HepG2 (cell line): Measurements from ENCODE around the gene TUBGCP6. TPM values are rescaled to one million over a fixed set of nuclear protein-coding genes. Genes with fewer than 3 reads are reported as not detected.

Experiments
- ATAC-seq: fragments of 200-7000 bp; cut with Tn5 transposase; 3 replicates; pipeline ENCODE4 v1.9.1; 2020; ENCODE audit warnings: mild to moderate bottlenecking, moderate library complexity
- BruUV-seq: library from RNA; stranded (reverse); fragments of 400-500 nt; replicated peaks from 2 replicates; lab custom pipeline; 2021; lab: Mats Ljungman, UMichigan
- CTCF ChIA-PET: fragments of 300-600 bp; formaldehyde crosslinking; extraction: SDS; loops from one replicate; lab custom pipeline; 2021; ENCODE audit warnings: low total read pairs, inconsistent platforms, low intra/inter-chr PET ratio; lab: Yijun Ruan, JAX
- POLR2A ChIA-PET: fragments of 350-600 bp; sonication (Branson Sonifier 250); formaldehyde crosslinking; loops from one replicate; lab custom pipeline; 2020; ENCODE audit warnings: antibody characterized with exemption, inconsistent platforms; lab: Yijun Ruan, JAX
- DNase-seq: peaks from one replicate; pipeline ENCODE4 v3.0.0-alpha.2; 2015; ENCODE audit warnings: low spot score
- FAIRE-seq: peaks from 3 replicates; lab custom pipeline; 2011; peaks lifted over from hg19 to GRCh38; lab: Jason Lieb, UNC
- H2AFZ ChIP-seq: one replicate; pipeline ENCODE4 v1.6.1; 2011; ENCODE audit warnings: low read length, inconsistent platforms
- H3K27ac ChIP-seq: fragments of 300-600 bp; 3 replicates; pipeline ENCODE4 v1.8.0; 2011; ENCODE audit warnings: mixed run types, mild to moderate bottlenecking, mixed read lengths, low read length, inconsistent platforms; ENCODE audit not compliant: insufficient read depth; ENCODE audit errors: extremely low read length
- H3K27me3 ChIP-seq, 2 experiments: fragments of 200-600 bp in 1 of 2; 2 replicates in 1 of 2; 3 replicates in 1 of 2; pipeline versions ENCODE4 v1.6.0 to v1.8.0; 2011; ENCODE audit warnings: low read length in 2 of 2, mild to moderate bottlenecking in 2 of 2, moderate library complexity in 2 of 2, inconsistent platforms in 1 of 2; ENCODE audit not compliant: insufficient read depth in 2 of 2, control insufficient read depth in 1 of 2
- H3K36me3 ChIP-seq, 2 experiments: fragments of 200-600 bp in 1 of 2; replicated peaks in 1 of 2; 2 replicates in 1 of 2; 3 replicates in 1 of 2; pipeline versions ENCODE4 v1.5.1 to v1.8.0; 2011; ENCODE audit warnings: low read length in 2 of 2, inconsistent platforms in 1 of 2; ENCODE audit not compliant: insufficient read depth in 2 of 2, control insufficient read depth in 1 of 2
- H3K4me1 ChIP-seq: 2 replicates; pipeline ENCODE4 v1.5.1; 2012; ENCODE audit warnings: low read length, inconsistent platforms; ENCODE audit not compliant: insufficient read depth
- H3K4me2 ChIP-seq: 2 replicates; pipeline ENCODE4 v1.6.0; 2011; ENCODE audit warnings: low read depth, low read length, inconsistent platforms
- H3K4me3 ChIP-seq, 3 experiments: fragments of 200-600 bp in 1 of 3; sonication (generic), shearing (Covaris generic) in 1 of 3; replicated peaks in 1 of 3; 2 replicates each; pipeline ENCODE4 v1.5.1; 2011 to 2016; ENCODE audit warnings: low read length in 3 of 3, inconsistent platforms in 2 of 3, low read depth in 2 of 3, mild to moderate bottlenecking in 2 of 3, control low read depth in 1 of 3, mixed read lengths in 1 of 3; ENCODE audit not compliant: insufficient read depth in 1 of 3
- H3K79me2 ChIP-seq: one replicate; pipeline ENCODE4 v1.6.1; 2011; ENCODE audit warnings: low read length, inconsistent platforms; ENCODE audit not compliant: insufficient read depth
- H3K9ac ChIP-seq: 2 replicates; pipeline ENCODE4 v1.6.0; 2011; ENCODE audit warnings: mild to moderate bottlenecking, low read depth, low read length, inconsistent platforms; ENCODE audit not compliant: insufficient read depth
- H3K9me3 ChIP-seq: 2 replicates; pipeline ENCODE4 v1.5.1; 2012; ENCODE audit warnings: mild to moderate bottlenecking, low read length
- H4K20me1 ChIP-seq: 2 replicates; pipeline ENCODE4 v1.6.0; 2011; ENCODE audit warnings: inconsistent platforms, mild to moderate bottlenecking, low read length, moderate library complexity; ENCODE audit not compliant: insufficient read depth
- AKNA ChIP-seq: sonication (generic); formaldehyde crosslinking; IDR thresholded peaks from 2 replicates; pipeline ENCODE4 v1.4.0; 2020; ENCODE audit warnings: missing genetic modification reagents, borderline replicate concordance
- DMTF1 ChIP-seq: sonication (generic); formaldehyde crosslinking; IDR thresholded peaks from 2 replicates; pipeline ENCODE4 v1.4.0; 2020; ENCODE audit warnings: mild to moderate bottlenecking, missing genetic modification reagents
- FOSL2 ChIP-seq: sonication (generic); formaldehyde crosslinking; IDR thresholded peaks from 2 replicates; pipeline ENCODE4 v1.4.0; 2020; ENCODE audit warnings: missing genetic modification reagents
- SP5 ChIP-seq: IDR thresholded peaks from 2 replicates; pipeline ENCODE4 v1.6.1; 2016; ENCODE audit warnings: low read depth, borderline replicate concordance
- WGBS: methylation state at CpG from one replicate; pipeline ENCODE4 v1.1.6; 2017; ENCODE audit warnings: low lambda C conversion rate; 5-methylcytosine and 5-hydroxymethylcytosine counted together
- in situ Hi-C: cut with HindIII; loops from 2 replicates; pipeline ENCODE4 v1.10.0; 2017; ENCODE audit warnings: low pct_unique_long_range_greater_than_20kb; ENCODE audit not compliant: extremely low pct_ligation_motif_present
- intact Hi-C: fragments of 100-400 bp; cut with micrococcal nuclease; formaldehyde crosslinking; loops from one replicate; pipeline ENCODE4 v1.10.0; 2022; ENCODE audit not compliant: unreplicated experiment
- polyA plus RNA-seq, 8 experiments: library from polyadenylated mRNA; depleted of rRNA in 3 of 8; stranded (reverse) in 7 of 8; unstranded in 1 of 8; fragments of >200 nt; fragmentation: Illumina TruSeq in 4 of 8; extraction: Trizol in 4 of 8; gene quantifications; 2 replicates each; pipeline versions ENCODE4 v1.2.1 to v1.2.3, GENCODE V29; 2011 to 2016; ENCODE audit warnings: low read depth in 4 of 8, missing spikeins in 1 of 8, mixed read lengths in 1 of 8; ENCODE audit not compliant: insufficient read depth in 1 of 8
- total RNA-seq, 5 experiments: library from RNA; depleted of rRNA; stranded (reverse); fragments of >200 nt; fragmentation: Illumina TruSeq; extraction: Trizol; gene quantifications; 2 replicates each; pipeline ENCODE4 v1.2.3, GENCODE V29; 2016; ENCODE audit warnings: low read depth in 1 of 5

TUBGCP6 gene
- total and polyA plus RNA-seq, 2 of the 13 experiments (the other 11 are each of a cell fraction or from before 2014, with no cell fraction given) = 14.6 to 15.7 TPM

GRCh38 chr22:50216055-50216683, 28.7 kb downstream of the TUBGCP6 start:
- BruUV-seq = no TSS peak
- H3K27ac ChIP-seq = no peak overlapping the region
- H3K9me3 ChIP-seq = no peaks in the 10 kb centered on the region
- DNase-seq (no peak), FAIRE-seq (no peak), ATAC-seq (no peak)
- no peak overlapping the region for H2AFZ ChIP-seq
- in situ Hi-C loops (no loop called here), intact Hi-C loops (no loop called here)
- no peak overlapping the region for H3K4me3 ChIP-seq
- H3K9ac ChIP-seq = no peak overlapping the region
- TF ChIP-seq DMTF1 (CRISPR knock-in tag) (no peak), AKNA (CRISPR knock-in tag) (no peak), SP5 (CRISPR knock-in tag) (no peak), FOSL2 (CRISPR knock-in tag) (no peak)
- H4K20me1 ChIP-seq = peaks cover 5% of the 10 kb centered on the region; the same call in 1 of the 2 replicates
- POLR2A ChIA-PET = no interaction called here
- CTCF ChIA-PET = no interaction called here
- no peak overlapping the region for H3K4me2 ChIP-seq
- H3K4me1 ChIP-seq = no peaks in the 10 kb centered on the region
- peaks cover 18 to 67% of the 10 kb centered on the region in 2 experiments; a peak in 4 of 5 replicates for H3K36me3 ChIP-seq
- H3K79me2 ChIP-seq = peaks cover 23% of the 10 kb centered on the region
- WGBS = 100% methylated on average over 4 of the region's 15 CpGs
- no peaks in the 10 kb centered on the region for H3K27me3 ChIP-seq
